Measurements from ENCODE around the gene MYCBPAP. TPM values are rescaled to one million over a fixed set of nuclear protein-coding genes. Genes with fewer than 3 reads are reported as not detected.

MYCBPAP gene
- total RNA-seq, 1 experiment from 2014 or later: not detected

- intact Hi-C loops (cut with micrococcal nuclease): no loop called here
- RAD21 ChIA-PET (ENCODE audit: low non-redundant PET in 1 of 2, low total read pairs in 2 of 2, uncharacterized antibody in 2 of 2, unreplicated experiment in 2 of 2): no interaction called here
- POLR2A ChIA-PET: no interaction called here
- Histone ChIP-seq H3K79me2 (ENCODE audit: insufficient read depth, low read length) (no peaks in the 10 kb centered on the region), H3K27ac (ENCODE audit: low read depth, low read length) (no peak overlapping the region), H3K4me2 (ENCODE audit: low read length) (no peak overlapping the region), H3K36me3 (ENCODE audit: control insufficient read depth in 1 of 2, insufficient read depth in 2 of 2, low read length in 2 of 2) (no peaks in the 10 kb centered on the region), H3K9me2 (ENCODE audit: insufficient read depth) (no peaks in the 10 kb centered on the region), H3K4me3 (replicated peaks in 1 of 2; ENCODE audit: low read depth in 1 of 2, low read length in 2 of 2) (no peak overlapping the region), H2AFZ (ENCODE audit: low read depth, low read length, poor library complexity, severe bottlenecking) (no peak overlapping the region), H4K20me1 (ENCODE audit: insufficient read depth) (no peaks in the 10 kb centered on the region), H3K9me3 (ENCODE audit: control insufficient read depth in 1 of 2, insufficient read depth in 1 of 2, low read depth in 1 of 2, low read length in 2 of 2) (no peaks in the 10 kb centered on the region), H3K4me1 (ENCODE audit: control insufficient read depth in 1 of 2, insufficient read depth in 2 of 2, low read length in 2 of 2) (peaks cover 6 to 18% of the 10 kb centered on the region in 2 experiments; a peak in 3 of 4 replicates), H3K9ac (ENCODE audit: low read length) (no peak overlapping the region), H3K27me3 (ENCODE audit: insufficient read depth, low read length) (no peaks in the 10 kb centered on the region)
- no peak for DNase-seq (ENCODE audit: low read depth, low spot score)
- no peak for TF ChIP-seq CBX3 (IDR thresholded peaks at IDR 0.05; ENCODE audit: low read depth)
- TF ChIP-seq EZH2phosphoT487 (IDR thresholded peaks at IDR 0.05; ENCODE audit: borderline replicate concordance): no peak
- no peak for TF ChIP-seq SP1 (IDR thresholded peaks at IDR 0.05; ENCODE audit: low read depth)
- no peak for TF ChIP-seq POLR2A (IDR thresholded peaks at IDR 0.05; ENCODE audit: borderline replicate concordance, extremely low read depth, insufficient read depth, insufficient read length)
- TF ChIP-seq CEBPB (IDR thresholded peaks at IDR 0.05; ENCODE audit: low read depth): no peak
- TF ChIP-seq ATF3 (IDR thresholded peaks at IDR 0.05): no peak
- no peak for TF ChIP-seq FOSL1 (IDR thresholded peaks at IDR 0.05; ENCODE audit: low read depth)
- no peak for TF ChIP-seq EGR1 (IDR thresholded peaks at IDR 0.05; ENCODE audit: low read depth)
- no peak for TF ChIP-seq CTCF (IDR thresholded peaks at IDR 0.05 in 2 of 3, conservative IDR thresholded peaks at IDR 0.05 in 1 of 3; ENCODE audit: borderline replicate concordance in 1 of 3, insufficient read depth in 1 of 3, low read depth in 2 of 3, low read length in 2 of 3)
- no peak for TF ChIP-seq REST (IDR thresholded peaks at IDR 0.05; ENCODE audit: low read depth)
- no peak for TF ChIP-seq TCF7L2 (IDR thresholded peaks at IDR 0.05; ENCODE audit: borderline replicate concordance, extremely low read depth, insufficient read depth, insufficient read length)
- TF ChIP-seq EZH2 (IDR thresholded peaks at IDR 0.05): no peak
- no peak for TF ChIP-seq MAX (IDR thresholded peaks at IDR 0.05)
- ATAC-seq: no peak
- BruUV-seq (replicated peaks): no TSS peak
- CTCF ChIA-PET: no interaction called here
These were observed 50.3 kb downstream of the MYCBPAP start for GRCh38 chr17:50558581-50558940.
